Fibroblast of the aortic adventitia (primary cell): ENCODE data around the gene DGCR8. TPM values are rescaled to one million over a fixed set of nuclear protein-coding genes. Genes with fewer than 3 reads are reported as not detected.

Experiments used
- DNase-seq: peaks from one replicate; pipeline ENCODE4 v3.0.0-alpha.2; 2010; ENCODE audit warnings: low read depth
- H3K4me3 ChIP-seq: 2 replicates; pipeline ENCODE4 v1.5.1; 2011; ENCODE audit warnings: low read depth, mild to moderate bottlenecking, control low read depth, low read length, moderate library complexity
- CTCF ChIP-seq: IDR thresholded peaks from 2 replicates; pipeline ENCODE4 v1.5.1; 2011; ENCODE audit warnings: mild to moderate bottlenecking, low read length, control low read depth, inconsistent platforms; ENCODE audit not compliant: insufficient read depth
- total RNA-seq: library from RNA; depleted of rRNA; stranded (reverse); fragments of >200 nt; gene quantifications from 2 replicates; pipeline ENCODE4 v1.2.3, GENCODE V29; 2012; ENCODE audit warnings: low replicate concordance

DGCR8 gene
- total RNA-seq, 1 donor, result 22.0 TPM

GRCh38 chr22:20068640-20069039, 11.4 kb upstream of the DGCR8 start:
- TF ChIP-seq CTCF, result no peak
- no peak overlapping the region for H3K4me3 ChIP-seq

GRCh38 chr22:20069331-20070042, 10.6 kb upstream of the DGCR8 start:
- no peak for DNase-seq
- TF ChIP-seq CTCF, result no peak
- H3K4me3 ChIP-seq, result no peak overlapping the region

More at GRCh38 chr22:20068640-20069039, 11.4 kb upstream of the DGCR8 start:
- DNase-seq, result no peak

GRCh38 chr22:20071524-20071972, 8.5 kb upstream of the DGCR8 start:
- TF ChIP-seq CTCF, result no peak
- no peak overlapping the region for H3K4me3 ChIP-seq
- DNase-seq, result no peak

- TF ChIP-seq CTCF, result no peak
- no peak overlapping the region for H3K4me3 ChIP-seq
- no peak for DNase-seq
These were observed 3.3 kb upstream of the DGCR8 start for GRCh38 chr22:20076627-20077172.

- DNase-seq, result peak; percentile 35
- H3K4me3 ChIP-seq, result peak overlapping the region; percentile 89
- no peak for TF ChIP-seq CTCF
These were observed 369 bp downstream of the DGCR8 start for GRCh38 chr22:20080445-20080775.

- peak; percentile 0 for TF ChIP-seq CTCF
- H3K4me3 ChIP-seq, result peak overlapping the region; percentile 89
- peak; percentile 54 for DNase-seq
These were observed 974 bp downstream of the DGCR8 start for GRCh38 chr22:20080776-20081654.
